Right cardiac atrium (tissue), 5 donors: ENCODE results near the gene PPP1R9A. TPM values are rescaled to one million over a fixed set of nuclear protein-coding genes. Genes with fewer than 3 reads are reported as not detected.
A peak's percentile ranks its signal among the peaks of the same experiment; 100 is the strongest.

ENCODE experiments used
- ATAC-seq, 2 donors: fragments of 200-7000 bp; cut with Tn5 transposase; one replicate each; pipeline versions ENCODE4 v1.8.0 to v1.9.1; 2020; ENCODE audit warnings: moderate library complexity in 2 of 2, mild to moderate bottlenecking in 1 of 2
- DNase-seq, 3 donors: peaks; one replicate each; pipeline ENCODE4 v3.0.0-alpha.2; 2020
- H3K27ac ChIP-seq: one replicate; pipeline ENCODE4 v1.5.1; 2013; ENCODE audit warnings: mild to moderate bottlenecking, low read length, control low read depth, moderate library complexity
- H3K27me3 ChIP-seq: one replicate; pipeline ENCODE4 v1.6.1; 2013; ENCODE audit not compliant: control insufficient read depth, insufficient read depth
- H3K4me1 ChIP-seq: one replicate; pipeline ENCODE4 v1.6.1; 2013; ENCODE audit warnings: low read length; ENCODE audit not compliant: control insufficient read depth, insufficient read depth
- H3K4me3 ChIP-seq: one replicate; pipeline ENCODE4 v1.5.1; 2013; ENCODE audit warnings: low read length, control low read depth
- H3K9me3 ChIP-seq: one replicate; pipeline ENCODE4 v1.6.1; 2013; ENCODE audit warnings: low read length; ENCODE audit not compliant: control insufficient read depth
- WGBS: extraction: QIAGEN DNeasy Blood & Tissue Kit; methylation state at CpG from one replicate; pipeline ENCODE4 v1.1.7; 2013; 5-methylcytosine and 5-hydroxymethylcytosine counted together
- intact Hi-C, 4 donors: fragments of 100-400 bp; cut with DNase I; formaldehyde crosslinking; loops; one replicate each; pipeline versions ENCODE4 v1.11.0 to v1.14.0; 2022 to 2023
- polyA plus RNA-seq: library from polyadenylated mRNA; stranded (reverse); fragments of 200-250 nt; gene quantifications from one replicate; pipeline ENCODE4 v1.2.3, GENCODE V29; 2013
- total RNA-seq, 4 donors: library from RNA; stranded (reverse); fragmentation: NEBNext Ultra II Directional; extraction: Animal tissue kit (Norgen Biotek cat#: 25700); gene quantifications; one replicate each; pipeline ENCODE4 v1.2.1, GENCODE V29; 2021
- donor health status: healthy with polysubstance abuse.
- donor health status: DM: no; HTN: yes; CAD: no.
- donor health status: DM: no; HTN: no; CAD: no.
- donor health status: DM: no; HTN: yes; CAD: no; lungs with severe emphysema.
- donor health status: DM: yes; HTN: yes; CAD: no.

PPP1R9A gene
- total and polyA plus RNA-seq, 5 donors, result 3.7 to 37.3 (median 28.5) TPM

DNA sequence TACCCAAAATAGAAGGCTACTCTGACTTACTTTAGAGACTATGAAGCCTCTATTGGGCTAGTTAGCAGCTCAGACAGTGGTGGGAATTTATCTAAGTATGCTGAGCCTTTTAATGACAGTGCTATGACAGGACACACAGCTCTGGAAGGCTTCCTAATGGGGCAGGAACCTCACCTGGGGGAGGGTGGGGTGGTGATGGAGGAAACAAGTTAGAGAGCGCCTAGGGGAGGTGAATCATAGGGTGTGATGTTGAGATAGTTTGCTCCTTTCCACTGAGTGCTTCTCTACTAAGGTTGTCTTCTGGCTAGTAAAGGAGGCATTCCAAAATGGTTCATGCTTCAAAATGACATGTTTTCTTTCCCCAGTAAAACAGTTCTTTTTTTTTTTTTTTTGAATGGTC, 42.1 kb downstream of the PPP1R9A start:
- 97% methylated on average over 1 of the region's 1 CpG for WGBS
- Histone ChIP-seq H3K4me3 (no peak overlapping the region), H3K4me1 (no peaks in the 10 kb centered on the region), H3K9me3 (no peaks in the 10 kb centered on the region), H3K27ac (no peak overlapping the region), H3K27me3 (no peaks in the 10 kb centered on the region)
- ATAC-seq, result no peak
- intact Hi-C loops, result no loop called here
- DNase-seq, result no peak

DNA sequence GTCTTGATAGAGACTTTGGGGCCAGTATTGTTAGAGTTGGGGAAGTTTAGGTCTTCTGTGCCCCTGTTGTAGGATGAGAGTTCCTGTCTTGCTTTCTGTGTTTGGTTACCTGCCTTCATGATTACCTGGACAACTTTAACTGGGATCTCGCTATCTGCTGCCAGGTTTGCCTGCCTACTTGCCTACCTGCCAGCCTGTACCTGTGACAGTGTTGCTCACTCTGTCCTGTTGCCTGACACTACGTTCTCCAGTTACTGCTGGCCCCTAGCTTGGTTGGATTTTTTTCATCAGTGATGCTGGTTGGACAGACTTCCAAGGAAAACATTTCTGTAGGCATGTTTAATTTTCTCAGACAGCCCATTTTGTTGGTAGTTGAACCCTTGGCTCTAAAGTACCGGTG, 48.4 kb downstream of the PPP1R9A start:
- no peak for ATAC-seq
- H3K4me1 ChIP-seq, result no peaks in the 10 kb centered on the region
- no peak for DNase-seq
- intact Hi-C loops, result no loop called here
- 78% methylated on average over 3 of the region's 3 CpGs for WGBS
- H3K9me3 ChIP-seq, result no peaks in the 10 kb centered on the region
- no peak overlapping the region for H3K4me3 ChIP-seq
- H3K27ac ChIP-seq, result no peak overlapping the region
- H3K27me3 ChIP-seq, result no peaks in the 10 kb centered on the region

DNA sequence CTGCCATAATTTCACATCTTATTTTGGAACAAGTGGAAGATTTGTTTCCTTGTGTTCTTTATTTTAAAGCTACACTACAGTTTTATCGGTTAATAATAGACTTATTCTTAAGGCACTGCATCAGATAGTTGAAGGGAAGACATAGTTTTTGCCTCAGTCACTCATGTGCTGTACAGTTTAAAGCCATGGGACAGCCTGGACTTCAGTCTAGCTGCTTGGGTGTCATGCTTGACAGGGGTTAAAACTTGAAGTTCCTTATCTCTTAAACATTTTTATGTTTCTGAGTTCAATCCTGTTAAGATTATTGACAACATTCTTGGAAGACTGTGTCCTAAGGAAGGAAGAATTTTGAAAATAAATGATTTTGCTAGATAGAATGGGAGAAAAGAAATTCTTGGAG, 49.7 kb downstream of the PPP1R9A start:
- H3K27me3 ChIP-seq, result no peaks in the 10 kb centered on the region
- 53% methylated on average over 1 of the region's 1 CpG for WGBS
- no peaks in the 10 kb centered on the region for H3K9me3 ChIP-seq
- ATAC-seq (no peak), DNase-seq (no peak)
- H3K4me1 ChIP-seq, result no peaks in the 10 kb centered on the region
- no peak overlapping the region for H3K27ac ChIP-seq
- intact Hi-C loops, result no loop called here
- H3K4me3 ChIP-seq, result no peak overlapping the region

DNA sequence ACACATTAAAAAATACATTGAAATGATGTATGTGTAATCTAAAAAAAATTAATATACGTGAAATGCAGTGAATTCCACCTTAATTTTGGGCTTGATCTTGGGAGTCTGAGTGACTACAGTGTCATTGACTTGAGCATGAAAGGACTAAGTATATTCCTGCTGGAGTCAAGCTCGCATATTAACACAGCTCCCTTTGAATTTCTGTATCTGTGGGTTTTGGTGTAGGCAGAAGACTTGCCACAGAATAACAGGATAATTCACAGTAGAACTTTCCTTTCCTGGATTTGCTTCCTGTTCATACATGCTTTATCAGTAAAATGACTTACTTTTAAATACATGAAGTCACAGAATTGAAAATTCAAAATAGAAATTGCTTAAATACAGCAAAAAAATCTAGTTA, 55.3 kb downstream of the PPP1R9A start:
- H3K4me1 ChIP-seq, result no peaks in the 10 kb centered on the region
- no peak overlapping the region for H3K4me3 ChIP-seq
- H3K27ac ChIP-seq, result no peak overlapping the region
- H3K9me3 ChIP-seq, result no peaks in the 10 kb centered on the region
- no peak for ATAC-seq
- 74% methylated on average over 2 of the region's 2 CpGs for WGBS
- no peaks in the 10 kb centered on the region for H3K27me3 ChIP-seq
- no peak for DNase-seq
- intact Hi-C loops, result no loop called here

DNA sequence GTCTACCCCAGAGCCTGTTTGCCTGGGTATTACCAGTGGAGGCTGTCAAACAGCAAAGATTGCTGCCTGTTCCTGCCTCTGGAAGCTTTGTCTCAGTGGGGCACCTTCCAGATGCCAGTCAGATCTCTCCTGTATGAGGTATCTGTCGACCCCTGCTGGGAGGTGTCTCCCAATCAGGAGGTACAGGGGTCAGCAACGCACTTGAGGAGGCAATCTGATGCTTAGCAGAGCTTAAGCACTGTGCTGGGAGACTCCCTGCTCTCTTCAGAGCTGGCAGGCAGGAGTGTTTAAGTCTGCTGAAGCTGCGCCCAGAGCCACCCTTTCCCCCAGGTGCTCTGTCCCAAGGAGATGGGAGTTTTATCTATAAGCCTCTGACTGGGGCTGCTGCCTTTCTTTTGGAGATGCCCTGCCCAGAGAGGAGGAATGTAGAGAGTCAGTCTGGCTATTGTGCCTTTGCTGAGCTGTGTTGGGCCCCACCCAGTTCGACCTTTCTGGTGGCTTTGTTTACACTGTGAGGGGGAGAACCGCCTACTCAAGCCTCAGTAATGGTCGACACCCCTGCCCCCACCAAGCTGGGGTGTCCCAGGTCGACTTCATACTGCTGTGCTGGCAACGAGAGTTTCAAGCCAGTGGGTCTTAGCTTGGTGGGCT, 62.2 kb downstream of the PPP1R9A start:
- Histone ChIP-seq H3K4me1 (peaks cover 4% of the 10 kb centered on the region), H3K27me3 (no peaks in the 10 kb centered on the region), H3K9me3 (no peaks in the 10 kb centered on the region), H3K27ac (no peak overlapping the region), H3K4me3 (no peak overlapping the region)
- WGBS, result 75% methylated on average over 8 of the region's 8 CpGs
- intact Hi-C loops, result no loop called here
- ATAC-seq, result no peak
- peak in 1 of 3 donors; percentile 33 for DNase-seq

DNA sequence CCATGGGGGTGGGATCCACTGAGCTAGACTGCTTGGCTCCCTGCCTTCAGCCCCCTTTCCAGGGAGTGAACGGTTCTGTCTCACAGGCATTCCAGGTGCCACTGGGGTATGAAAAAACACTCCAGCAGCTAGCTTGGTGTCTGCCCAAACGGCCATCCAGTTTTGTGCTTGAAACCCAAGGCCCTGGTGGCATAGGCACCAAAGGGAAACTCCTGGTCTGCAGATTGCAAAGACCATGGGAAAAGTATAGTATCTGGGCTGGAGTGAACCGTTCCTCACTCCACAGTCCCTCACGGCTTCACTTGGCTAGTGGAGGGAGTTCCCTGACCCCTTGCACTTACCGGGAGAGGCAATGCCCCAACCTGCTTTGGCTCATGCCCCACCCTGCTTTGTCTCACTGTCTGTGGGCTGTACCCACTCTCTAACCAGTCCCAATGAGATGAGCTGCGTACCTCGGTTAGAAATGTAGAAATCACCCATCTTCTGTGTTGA, 62.7 kb downstream of the PPP1R9A start:
- intact Hi-C loops, result no loop called here

DNA sequence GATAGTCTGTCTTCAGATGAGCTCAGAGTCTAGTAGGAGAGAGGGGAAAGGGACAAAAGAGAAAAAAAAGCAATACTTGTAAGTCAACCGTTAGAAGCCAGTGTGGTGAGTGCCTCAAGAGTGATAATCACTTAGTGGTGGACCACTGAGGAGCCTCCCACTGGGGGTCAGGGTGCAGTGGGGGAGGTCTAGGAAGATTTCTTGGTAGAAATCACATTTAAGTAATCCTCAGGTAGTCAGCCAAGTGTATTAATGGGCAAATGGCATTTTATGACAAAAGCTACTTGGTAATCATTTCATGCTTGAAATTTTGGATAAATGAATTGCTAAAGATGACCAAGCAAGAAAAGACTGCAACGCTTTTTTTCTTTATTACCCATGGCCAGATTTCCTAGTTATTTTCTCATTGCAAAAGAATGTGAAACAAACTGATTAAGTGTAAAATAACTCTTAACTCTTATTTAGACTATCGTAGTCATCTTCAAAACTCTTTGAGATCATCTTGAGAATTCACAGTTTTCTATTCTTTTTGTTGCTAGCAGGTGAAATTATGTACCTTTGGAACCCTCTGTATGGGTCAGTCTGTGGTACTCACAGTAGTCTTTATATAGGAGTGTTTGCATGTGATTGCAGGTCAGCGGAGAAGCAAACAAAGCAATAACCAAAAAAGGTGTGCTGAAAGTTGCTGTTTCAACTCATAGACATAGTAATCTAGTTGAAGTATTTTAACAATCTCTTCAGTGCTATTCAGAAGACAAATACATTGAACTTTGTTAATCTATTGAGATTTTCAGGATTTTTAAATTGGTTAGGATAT, 63.9 kb downstream of the PPP1R9A start:
- WGBS, result 65% methylated on average over 4 of the region's 4 CpGs

More for the DNA sequence above, 62.7 kb downstream of the PPP1R9A start:
- no peak for DNase-seq
- no peak overlapping the region for H3K4me3 ChIP-seq
- peaks cover 4% of the 10 kb centered on the region for H3K4me1 ChIP-seq
- H3K9me3 ChIP-seq, result no peaks in the 10 kb centered on the region
- no peak overlapping the region for H3K27ac ChIP-seq
- 91% methylated on average over 7 of the region's 7 CpGs for WGBS
- ATAC-seq, result no peak
- no peaks in the 10 kb centered on the region for H3K27me3 ChIP-seq

DNA sequence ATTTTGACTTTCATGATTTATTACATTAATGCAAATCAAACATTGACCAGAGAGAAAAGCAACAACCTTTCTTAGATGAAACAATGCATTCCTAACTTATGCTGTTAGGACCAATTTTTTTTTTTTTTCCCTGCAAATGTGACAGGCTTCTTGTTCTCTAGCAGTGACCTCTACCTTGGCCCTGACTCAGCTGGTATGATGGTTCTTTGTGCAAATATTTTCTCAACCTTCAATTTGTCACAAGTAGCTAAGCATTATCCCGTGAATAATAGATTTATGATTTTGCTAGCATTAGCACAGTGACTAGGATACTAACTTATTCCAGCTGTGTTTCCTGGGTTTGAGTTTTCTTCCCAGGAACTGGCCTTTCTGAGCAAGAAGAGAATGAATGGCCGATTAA, 64.9 kb downstream of the PPP1R9A start:
- Histone ChIP-seq H3K27ac (no peak overlapping the region), H3K4me3 (no peak overlapping the region), H3K4me1 (peaks cover 4% of the 10 kb centered on the region), H3K9me3 (no peaks in the 10 kb centered on the region), H3K27me3 (no peaks in the 10 kb centered on the region)
- WGBS, result 41% methylated on average over 2 of the region's 2 CpGs
- intact Hi-C loops, result no loop called here
- ATAC-seq (no peak), DNase-seq (no peak)

More for the DNA sequence above, 63.9 kb downstream of the PPP1R9A start:
- peaks cover 4% of the 10 kb centered on the region for H3K4me1 ChIP-seq
- H3K9me3 ChIP-seq, result no peaks in the 10 kb centered on the region
- intact Hi-C loops, result no loop called here
- ATAC-seq (no peak), DNase-seq (no peak)
- no peak overlapping the region for H3K27ac ChIP-seq
- no peak overlapping the region for H3K4me3 ChIP-seq
- H3K27me3 ChIP-seq, result no peaks in the 10 kb centered on the region

DNA sequence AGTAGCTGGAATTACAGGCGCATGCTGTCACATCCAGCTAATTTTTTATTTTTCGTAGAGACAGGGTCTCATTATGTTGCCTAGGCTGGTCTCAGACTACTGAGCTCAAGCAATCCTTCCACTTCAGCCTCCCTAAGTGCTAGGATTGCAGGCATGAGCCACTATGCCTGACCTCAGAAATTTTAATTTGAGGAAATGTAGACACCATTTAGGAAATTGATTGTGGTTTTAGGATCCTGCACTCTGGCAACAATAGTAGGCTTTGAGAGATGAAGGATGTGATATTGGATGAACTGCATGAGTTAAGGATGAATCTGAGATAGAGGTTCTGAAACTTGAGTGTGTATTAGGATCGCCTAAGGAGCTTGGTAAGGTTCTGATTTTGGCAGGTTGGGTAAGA, 66.5 kb downstream of the PPP1R9A start:
- WGBS, result 92% methylated on average over 3 of the region's 3 CpGs
- intact Hi-C loops, result no loop called here

DNA sequence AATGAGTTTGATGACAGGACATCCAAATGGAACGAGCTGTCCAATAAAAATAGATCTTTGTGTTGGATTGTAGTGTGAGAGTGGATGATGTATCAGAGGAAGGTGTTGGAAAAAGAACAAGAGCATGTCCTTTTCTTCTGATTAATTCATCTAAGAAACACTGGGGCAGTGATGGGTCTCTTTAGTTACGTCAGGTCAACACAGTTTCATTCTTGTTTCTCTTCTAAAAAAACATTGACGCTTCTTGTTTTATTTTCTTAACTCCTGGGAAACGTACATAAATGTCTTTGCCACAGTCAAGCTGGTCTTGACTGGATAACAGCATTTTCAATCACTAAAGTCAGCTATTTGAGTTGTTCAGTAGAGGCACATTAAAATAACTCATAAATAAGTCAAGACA, 67.0 kb downstream of the PPP1R9A start:
- 61% methylated on average over 4 of the region's 4 CpGs for WGBS
- Histone ChIP-seq H3K27me3 (no peaks in the 10 kb centered on the region), H3K4me3 (no peak overlapping the region), H3K4me1 (peaks cover 4% of the 10 kb centered on the region), H3K27ac (no peak overlapping the region), H3K9me3 (no peaks in the 10 kb centered on the region)
- intact Hi-C loops, result no loop called here
- DNase-seq (no peak), ATAC-seq (no peak)

More for the DNA sequence above, 66.5 kb downstream of the PPP1R9A start:
- Histone ChIP-seq H3K27me3 (no peaks in the 10 kb centered on the region), H3K4me1 (peaks cover 4% of the 10 kb centered on the region), H3K27ac (no peak overlapping the region), H3K9me3 (no peaks in the 10 kb centered on the region), H3K4me3 (no peak overlapping the region)
- no peak for DNase-seq
- ATAC-seq, result no peak

DNA sequence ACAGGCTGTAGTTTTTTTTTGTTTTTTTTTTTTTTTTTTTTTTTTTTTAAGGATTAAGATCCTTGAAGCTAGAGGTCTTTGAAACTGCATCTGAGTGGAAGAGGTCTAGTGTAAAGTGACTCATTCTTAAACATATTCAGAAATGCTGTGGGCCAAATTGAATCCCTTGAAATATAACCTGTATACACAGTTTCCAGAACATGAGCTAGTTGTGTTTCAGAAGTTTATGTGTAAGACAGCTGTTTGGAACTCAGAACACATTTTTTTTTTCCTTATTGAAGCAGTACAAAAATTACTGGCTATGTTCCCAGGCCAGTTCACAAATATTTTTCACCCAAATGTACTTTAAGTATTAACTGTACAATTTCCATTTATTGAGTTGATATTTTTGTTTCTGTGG, 67.9 kb downstream of the PPP1R9A start:
- Histone ChIP-seq H3K4me3 (no peak overlapping the region), H3K4me1 (peaks cover 4% of the 10 kb centered on the region), H3K9me3 (no peaks in the 10 kb centered on the region), H3K27me3 (no peaks in the 10 kb centered on the region), H3K27ac (no peak overlapping the region)
- intact Hi-C loops, result no loop called here
- DNase-seq, result no peak
- ATAC-seq, result no peak
